Activated CD4-positive, alpha-beta memory T cell treated with anti-CD3 and anti-CD28 coated beads for 36 hours (primary cell): ENCODE results near the gene ATP2C2. TPM values are rescaled to one million over a fixed set of nuclear protein-coding genes. Genes with fewer than 3 reads are reported as not detected.
"Not testable (repeated sequence)": the region's sequence is repeated elsewhere in the genome, so short reads cannot be mapped to it uniquely, and the experiment has no call there.

Experiments
- CTCF ChIA-PET: fragments of 350-600 bp; sonication (Branson Sonifier 250); formaldehyde crosslinking; loops from one replicate; lab custom pipeline; 2021; ENCODE audit warnings: antibody characterized with exemption, inconsistent platforms; lab: Charles Lee
- POLR2A ChIA-PET: fragments of 350-600 bp; sonication (Branson Sonifier 250); formaldehyde crosslinking; loops from one replicate; lab custom pipeline; 2021; ENCODE audit warnings: antibody characterized with exemption; lab: Charles Lee
- DNase-seq: peaks from one replicate; pipeline ENCODE4 v3.0.0-alpha.2; 2020
- H3K27ac Mint-ChIP-seq: one replicate; pipeline ENCODE4 v1.8.0; 2021; ENCODE audit warnings: mixed read lengths
- H3K27me3 Mint-ChIP-seq: one replicate; pipeline ENCODE4 v1.8.0; 2021; ENCODE audit warnings: mixed read lengths
- H3K36me3 Mint-ChIP-seq: one replicate; pipeline ENCODE4 v1.8.0; 2021; ENCODE audit warnings: mixed read lengths
- H3K4me1 Mint-ChIP-seq: one replicate; pipeline ENCODE4 v1.8.0; 2021; ENCODE audit warnings: low read depth, mixed read lengths
- H3K4me3 Mint-ChIP-seq: one replicate; pipeline ENCODE4 v1.8.0; 2021; ENCODE audit warnings: mild to moderate bottlenecking, mixed read lengths
- H3K9me3 Mint-ChIP-seq: one replicate; pipeline ENCODE4 v1.8.0; 2021; ENCODE audit warnings: mixed read lengths
- intact Hi-C: fragments of 100-400 bp; cut with micrococcal nuclease; formaldehyde crosslinking; loops from one replicate; pipeline ENCODE4 v1.15.1; 2023
- total RNA-seq, 2 experiments: library from RNA; stranded (reverse); gene quantifications; one replicate each; pipeline ENCODE4 v1.2.3, GENCODE V29; 2021

ATP2C2 gene
- total RNA-seq, 2 experiments from 2014 or later = not detected

DNA sequence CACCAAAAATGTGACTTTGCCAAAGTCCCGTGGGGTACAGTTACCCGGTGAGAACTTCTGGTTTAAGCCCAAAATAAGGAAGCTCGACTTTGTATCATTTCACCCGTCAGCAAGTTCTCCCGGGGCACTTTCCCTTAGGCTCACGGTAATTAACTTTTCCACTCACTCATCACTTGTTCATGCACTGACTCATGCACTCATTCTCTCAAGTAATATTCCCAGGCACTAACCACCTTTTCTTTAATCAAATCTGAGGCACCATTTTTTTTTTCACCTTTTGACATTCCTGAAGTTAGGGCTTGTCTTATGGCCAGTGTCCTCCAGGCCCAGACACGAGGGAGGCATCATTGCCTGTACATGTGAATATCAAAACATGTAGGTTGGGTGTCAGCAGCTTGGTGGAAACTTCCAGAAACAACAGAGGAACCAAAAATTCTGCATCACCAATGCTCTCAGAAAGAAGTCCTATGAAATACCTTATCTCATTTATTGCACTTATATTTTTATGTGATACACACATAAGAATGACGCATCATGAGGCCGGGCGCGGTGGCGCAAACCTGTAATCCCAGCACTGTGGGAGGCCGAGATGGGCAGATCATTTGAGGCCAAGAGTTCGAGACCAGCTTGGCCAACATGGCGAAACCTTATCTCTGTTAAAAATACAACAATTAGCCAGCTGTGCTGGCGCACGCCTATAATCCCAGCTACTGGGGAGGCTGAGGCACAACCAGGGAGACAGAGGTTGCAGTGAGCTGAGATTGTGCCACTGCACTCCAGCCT, 36.1 kb upstream of the ATP2C2 start:
- intact Hi-C loops = no loop called here
- Mint-ChIP-seq H3K36me3 (peaks cover 4% of the 10 kb centered on the region), H3K4me1 (no peaks in the 10 kb centered on the region), H3K4me3 (no peak overlapping the region), H3K27ac (no peak overlapping the region), H3K27me3 (no peaks in the 10 kb centered on the region), H3K9me3 (peaks cover 8% of the 10 kb centered on the region)
- CTCF ChIA-PET = no interaction called here
- no peak for DNase-seq
- POLR2A ChIA-PET = no interaction called here

DNA sequence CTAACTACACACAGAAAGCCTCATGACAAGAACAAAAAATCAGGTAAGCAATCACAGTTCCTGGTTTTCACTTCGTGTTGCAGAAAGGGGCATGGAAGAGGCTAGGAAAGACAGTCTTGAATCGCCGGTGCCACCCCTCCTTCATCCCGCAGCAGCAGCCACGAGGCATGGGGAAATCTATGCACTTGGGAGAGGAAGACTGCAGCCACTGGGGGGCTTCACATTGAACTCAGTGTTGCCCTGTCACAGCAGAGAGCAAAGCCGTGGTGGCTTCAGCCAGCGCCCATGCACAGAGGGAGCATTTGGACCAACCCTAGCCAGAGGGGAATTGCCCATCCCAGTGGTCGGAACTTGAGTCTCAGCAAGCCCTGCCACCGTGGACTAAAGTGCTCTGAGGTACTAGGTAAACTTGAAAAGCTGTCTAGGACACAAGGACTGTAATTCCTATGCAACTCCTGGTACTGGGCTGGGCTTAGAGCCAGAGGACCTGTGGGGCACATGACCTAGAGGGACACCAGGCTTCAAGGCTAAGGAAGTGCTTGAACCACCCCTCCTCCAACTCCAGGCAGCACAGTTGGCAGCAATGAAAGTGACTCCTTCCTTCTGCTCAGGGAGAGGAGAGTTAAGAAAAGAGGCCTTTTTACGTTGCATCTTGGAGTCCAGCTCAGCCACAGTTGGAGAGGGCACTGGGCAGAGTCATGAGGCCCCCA, 35.2 kb upstream of the ATP2C2 start:
- Mint-ChIP-seq H3K9me3 (peaks cover 12% of the 10 kb centered on the region), H3K27me3 (peaks cover 1% of the 10 kb centered on the region), H3K4me3 (no peak overlapping the region), H3K27ac (no peak overlapping the region), H3K36me3 (peaks cover 4% of the 10 kb centered on the region), H3K4me1 (no peaks in the 10 kb centered on the region)
- intact Hi-C loops = no loop called here
- CTCF ChIA-PET = no interaction called here
- no peak for DNase-seq
- POLR2A ChIA-PET = no interaction called here

DNA sequence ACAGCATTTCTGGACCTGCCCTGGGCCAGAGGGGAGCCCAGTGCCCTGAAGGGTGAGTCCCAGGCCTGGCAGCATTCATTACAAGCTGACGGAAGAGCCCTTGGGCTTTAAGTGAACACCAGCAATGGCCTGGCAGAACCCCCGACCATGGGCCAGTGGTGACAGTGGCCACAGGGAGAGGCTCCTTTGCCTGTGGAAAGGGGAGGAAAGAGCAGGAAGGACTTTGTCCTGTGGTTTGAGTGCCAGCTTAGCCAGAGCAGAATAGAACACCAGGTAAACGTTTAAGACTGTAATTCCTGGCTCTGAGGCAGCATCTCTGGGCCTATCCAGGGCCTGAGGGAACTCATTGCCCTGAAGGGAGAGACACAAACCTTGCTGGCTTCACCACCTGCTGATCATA, 34.3 kb upstream of the ATP2C2 start:
- intact Hi-C loops = no loop called here
- Mint-ChIP-seq H3K27me3 (peaks cover 1% of the 10 kb centered on the region), H3K36me3 (peaks cover 4% of the 10 kb centered on the region), H3K27ac (no peak overlapping the region), H3K4me1 (no peaks in the 10 kb centered on the region), H3K9me3 (peaks cover 12% of the 10 kb centered on the region), H3K4me3 (no peak overlapping the region)
- ChIA-PET CTCF (no interaction called here), POLR2A (no interaction called here)
- DNase-seq = no peak

DNA sequence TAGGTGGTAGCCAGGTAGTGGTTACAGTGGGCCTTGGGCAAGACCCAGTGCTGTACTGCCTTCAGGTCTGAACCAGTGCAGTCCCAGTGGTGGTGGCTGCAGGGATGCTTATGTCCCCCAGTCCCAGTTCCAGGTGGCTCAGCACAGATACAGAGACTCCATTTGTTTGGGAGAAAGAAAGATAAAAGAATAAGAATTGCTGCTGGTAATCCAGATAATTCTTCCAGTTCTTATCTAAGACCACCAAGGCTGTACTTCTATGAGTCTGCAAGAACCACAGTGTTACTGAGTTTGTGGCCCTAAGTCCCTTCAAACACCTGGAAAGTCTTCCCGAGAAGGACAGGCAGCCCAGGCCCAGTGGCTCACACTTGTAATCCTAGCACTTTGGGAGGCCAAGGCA, 33.9 kb upstream of the ATP2C2 start:
- CTCF ChIA-PET = no interaction called here

DNA sequence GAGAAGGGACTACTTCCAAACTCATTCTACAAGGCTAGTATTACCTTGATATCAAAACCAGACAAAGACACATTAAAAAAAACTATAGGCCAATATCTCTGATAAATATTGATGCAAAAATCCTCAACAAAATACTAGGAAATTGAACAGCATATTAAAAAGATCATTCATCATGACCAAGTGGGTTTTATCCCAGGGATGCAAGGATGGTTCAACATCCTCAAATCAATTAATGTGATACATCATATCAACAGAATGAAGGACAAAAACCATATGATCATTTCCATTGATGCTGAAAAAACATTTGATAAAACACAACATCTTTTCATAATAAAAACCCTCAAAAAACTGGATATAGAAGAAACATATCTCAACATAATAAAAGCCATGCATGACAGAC, 31.1 kb upstream of the ATP2C2 start:
- H3K4me3 Mint-ChIP-seq, H3K36me3 Mint-ChIP-seq, H3K4me1 Mint-ChIP-seq, H3K27ac Mint-ChIP-seq, H3K27me3 Mint-ChIP-seq, POLR2A ChIA-PET, DNase-seq, intact Hi-C loops, CTCF ChIA-PET: not testable (repeated sequence)
- H3K9me3 Mint-ChIP-seq = peaks cover 12% of the 10 kb centered on the region

More for the DNA sequence above, 33.9 kb upstream of the ATP2C2 start:
- Mint-ChIP-seq H3K9me3 (peaks cover 12% of the 10 kb centered on the region), H3K27me3 (peaks cover 1% of the 10 kb centered on the region), H3K4me3 (no peak overlapping the region), H3K4me1 (no peaks in the 10 kb centered on the region), H3K36me3 (peaks cover 4% of the 10 kb centered on the region), H3K27ac (no peak overlapping the region)
- intact Hi-C loops = no loop called here
- no peak for DNase-seq
- POLR2A ChIA-PET = no interaction called here

DNA sequence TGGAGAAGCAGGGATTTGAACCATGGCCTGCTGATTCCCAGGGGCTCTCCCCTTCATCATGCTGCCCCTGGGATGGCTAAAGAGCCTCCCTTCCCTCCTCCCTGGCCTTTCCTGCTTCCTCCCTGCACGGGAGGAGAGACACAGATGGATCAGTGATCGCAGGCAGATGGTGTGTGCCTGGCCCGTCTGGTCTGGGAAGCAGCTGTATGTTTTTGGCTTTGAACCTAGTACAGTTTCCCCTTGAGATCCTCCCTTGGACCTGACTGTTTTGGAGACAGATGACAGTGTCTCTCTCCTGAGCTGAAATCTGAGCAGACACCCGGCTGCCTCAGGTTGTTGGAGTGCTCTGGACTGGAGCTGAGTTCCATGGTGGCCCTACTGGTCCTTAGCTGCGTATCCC, 29.0 kb upstream of the ATP2C2 start:
- no peak for DNase-seq
- H3K27me3 Mint-ChIP-seq = peaks cover 1% of the 10 kb centered on the region
- H3K4me3 Mint-ChIP-seq = no peak overlapping the region
- ChIA-PET POLR2A (no interaction called here), CTCF (no interaction called here)
- H3K9me3 Mint-ChIP-seq = peaks cover 12% of the 10 kb centered on the region
- no peak overlapping the region for H3K27ac Mint-ChIP-seq
- H3K36me3 Mint-ChIP-seq = peaks cover 4% of the 10 kb centered on the region
- H3K4me1 Mint-ChIP-seq = no peaks in the 10 kb centered on the region
- intact Hi-C loops = no loop called here

DNA sequence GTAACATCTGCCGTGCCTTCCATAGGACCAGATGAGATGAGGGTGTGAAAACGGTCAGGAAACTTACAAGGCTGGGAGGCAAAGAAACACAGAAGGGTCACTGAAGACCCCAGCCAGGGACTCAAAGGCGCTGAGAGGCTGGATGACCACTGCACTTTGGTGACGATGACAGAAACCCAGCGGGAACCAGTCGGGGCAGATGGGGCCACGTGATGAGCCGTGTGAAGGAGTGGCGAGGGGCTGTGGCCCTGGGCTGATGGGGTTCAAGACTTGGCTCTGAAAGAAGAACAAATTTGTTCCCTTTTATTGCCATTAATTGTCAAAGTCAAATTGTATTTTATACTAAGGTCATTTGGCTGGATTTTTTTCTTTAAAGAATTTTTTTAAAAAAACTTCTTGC, 28.6 kb upstream of the ATP2C2 start:
- ChIA-PET POLR2A (no interaction called here), CTCF (no interaction called here)
- H3K4me3 Mint-ChIP-seq = no peak overlapping the region
- intact Hi-C loops = no loop called here
- H3K36me3 Mint-ChIP-seq = peaks cover 4% of the 10 kb centered on the region
- no peak overlapping the region for H3K27ac Mint-ChIP-seq
- no peaks in the 10 kb centered on the region for H3K4me1 Mint-ChIP-seq
- H3K27me3 Mint-ChIP-seq = peaks cover 1% of the 10 kb centered on the region
- DNase-seq = no peak
- H3K9me3 Mint-ChIP-seq = peaks cover 12% of the 10 kb centered on the region

DNA sequence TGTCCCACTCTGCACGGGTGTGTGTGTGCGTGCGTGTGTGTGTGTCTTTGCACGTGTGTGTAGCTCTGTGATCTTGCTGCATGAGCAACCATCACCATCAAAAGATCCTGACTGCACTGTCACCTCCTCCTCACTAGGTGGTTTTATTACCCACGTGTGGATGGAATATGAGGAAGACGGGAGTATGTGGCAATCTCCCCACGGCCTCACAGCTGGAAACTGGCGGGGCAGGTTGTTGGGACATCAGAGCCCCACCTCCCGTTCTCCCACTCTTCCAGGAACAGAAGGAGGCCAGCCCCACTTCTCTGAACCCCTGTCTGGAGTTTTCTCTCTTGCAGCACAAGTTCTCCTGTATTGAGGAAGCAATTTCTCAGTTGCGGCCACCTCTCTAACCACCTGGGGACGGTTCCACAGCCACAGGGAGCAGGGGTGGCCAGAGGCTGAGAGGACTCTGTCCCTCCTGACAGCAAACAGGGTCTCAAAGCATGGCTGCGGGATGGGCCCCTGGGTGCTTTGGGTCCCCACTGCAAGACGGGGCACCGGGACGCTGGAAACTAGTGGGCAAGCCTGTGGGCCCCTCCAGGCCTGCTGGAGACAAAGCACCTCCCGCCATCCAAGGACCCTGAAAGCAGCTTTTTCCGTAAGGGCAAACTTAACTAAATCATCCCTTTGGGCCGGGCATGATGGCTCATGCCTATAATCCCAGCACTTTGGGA, 27.9 kb upstream of the ATP2C2 start:
- no peak overlapping the region for H3K27ac Mint-ChIP-seq
- CTCF ChIA-PET = no interaction called here
- DNase-seq = no peak
- peaks cover 1% of the 10 kb centered on the region for H3K27me3 Mint-ChIP-seq
- H3K36me3 Mint-ChIP-seq = peaks cover 4% of the 10 kb centered on the region
- no peak overlapping the region for H3K4me3 Mint-ChIP-seq
- POLR2A ChIA-PET = no interaction called here
- intact Hi-C loops = no loop called here
- peaks cover 10% of the 10 kb centered on the region for H3K9me3 Mint-ChIP-seq
- H3K4me1 Mint-ChIP-seq = no peaks in the 10 kb centered on the region

DNA sequence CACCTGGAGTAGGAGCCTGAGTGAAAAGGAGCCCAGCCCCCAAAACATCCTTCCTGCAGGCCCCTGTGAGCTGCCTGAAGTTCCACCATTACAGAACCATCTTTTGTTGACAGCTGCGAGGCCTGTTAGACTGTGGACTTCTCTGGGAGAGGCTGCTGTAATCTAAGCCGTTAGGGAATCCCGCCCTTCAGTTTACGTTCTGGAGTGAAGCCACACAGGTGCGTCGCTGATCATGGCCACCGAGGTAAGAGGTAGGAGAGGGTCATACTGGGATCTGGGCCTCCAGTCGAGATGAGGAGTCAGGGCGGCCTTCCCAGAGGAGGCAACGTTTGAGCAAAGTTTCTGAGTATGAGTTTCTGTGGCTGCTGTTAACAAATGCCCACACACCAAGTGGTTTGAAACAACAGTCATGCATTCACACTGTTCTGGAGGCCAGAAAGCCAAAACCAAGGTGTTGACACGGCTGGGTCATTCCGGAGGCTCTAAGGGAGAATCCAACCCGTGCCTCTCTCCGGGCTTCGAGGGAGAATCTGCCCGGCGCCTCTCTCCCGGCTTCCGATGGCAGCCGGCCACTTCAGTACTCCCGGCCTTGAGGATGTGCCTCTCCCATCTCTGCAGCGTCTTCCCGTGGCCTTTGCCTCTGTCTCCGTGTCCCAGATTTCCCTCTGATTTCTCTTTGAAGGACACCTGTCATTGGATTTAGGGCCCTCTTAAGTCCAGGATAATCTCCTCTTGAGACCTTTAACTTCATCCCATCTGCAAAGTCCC, 26.6 kb upstream of the ATP2C2 start:
- Mint-ChIP-seq H3K27ac (no peak overlapping the region), H3K4me1 (no peaks in the 10 kb centered on the region), H3K36me3 (no peaks in the 10 kb centered on the region), H3K27me3 (peaks cover 4% of the 10 kb centered on the region), H3K9me3 (peaks cover 8% of the 10 kb centered on the region), H3K4me3 (no peak overlapping the region)
- no peak for DNase-seq
- CTCF ChIA-PET = no interaction called here
- POLR2A ChIA-PET = no interaction called here
- intact Hi-C loops = no loop called here

DNA sequence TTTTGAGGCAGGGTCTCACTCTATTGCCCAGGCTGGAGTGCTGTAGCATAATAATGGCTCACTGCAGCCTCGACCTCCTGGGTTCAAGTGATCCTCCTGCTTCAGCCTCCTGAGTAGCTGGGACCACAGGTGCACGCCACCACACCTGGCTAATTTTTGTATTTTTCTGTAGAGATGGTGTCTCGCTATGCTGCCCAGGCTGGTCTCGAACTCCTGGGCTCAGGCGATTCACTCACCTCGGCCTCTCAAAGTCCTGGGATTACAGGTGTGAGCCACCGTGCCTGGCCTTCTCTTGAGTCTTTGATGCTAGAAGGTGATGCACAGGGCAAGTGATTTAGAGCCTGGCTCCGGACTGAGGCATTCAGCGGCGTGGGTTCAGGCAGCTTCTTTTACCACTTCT, 24.5 kb upstream of the ATP2C2 start:
- intact Hi-C loops, H3K9me3 Mint-ChIP-seq: not testable (repeated sequence)
- CTCF ChIA-PET = interaction anchor here (1.5 kb wide), 1 partner anchor 67 kb away, joined by 3 read pairs; no protein-coding TSS in a partner anchor

DNA sequence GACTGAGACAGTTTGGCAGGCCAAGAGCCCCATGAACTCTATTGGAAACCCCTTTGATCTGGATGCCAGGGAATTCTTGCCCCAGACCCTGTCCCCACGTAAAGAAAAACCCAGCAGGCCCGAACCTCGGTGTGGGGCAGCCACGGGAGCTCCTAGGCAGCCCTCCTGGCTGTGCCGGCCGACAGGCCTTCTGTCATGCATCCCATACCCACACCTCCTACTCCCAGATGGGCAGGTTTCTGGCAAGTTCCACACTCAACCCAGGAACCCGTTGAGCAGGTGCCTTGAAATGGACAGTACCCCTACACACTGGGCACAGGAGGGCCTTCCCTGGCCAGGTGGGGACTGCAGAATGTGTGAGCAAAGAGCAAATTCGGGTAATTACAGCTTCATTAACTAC, 23.6 kb upstream of the ATP2C2 start:
- intact Hi-C loops = no loop called here
- DNase-seq = no peak
- H3K27me3 Mint-ChIP-seq = peaks cover 6% of the 10 kb centered on the region
- H3K4me3 Mint-ChIP-seq = no peak overlapping the region
- H3K27ac Mint-ChIP-seq = no peak overlapping the region
- ChIA-PET CTCF (no interaction called here), POLR2A (no interaction called here)
- no peaks in the 10 kb centered on the region for H3K36me3 Mint-ChIP-seq
- H3K4me1 Mint-ChIP-seq = no peaks in the 10 kb centered on the region
- no peaks in the 10 kb centered on the region for H3K9me3 Mint-ChIP-seq

More for the DNA sequence above, 24.5 kb upstream of the ATP2C2 start:
- POLR2A ChIA-PET, H3K27me3 Mint-ChIP-seq, H3K4me3 Mint-ChIP-seq, H3K27ac Mint-ChIP-seq, H3K36me3 Mint-ChIP-seq, DNase-seq, H3K4me1 Mint-ChIP-seq: not testable (repeated sequence)

DNA sequence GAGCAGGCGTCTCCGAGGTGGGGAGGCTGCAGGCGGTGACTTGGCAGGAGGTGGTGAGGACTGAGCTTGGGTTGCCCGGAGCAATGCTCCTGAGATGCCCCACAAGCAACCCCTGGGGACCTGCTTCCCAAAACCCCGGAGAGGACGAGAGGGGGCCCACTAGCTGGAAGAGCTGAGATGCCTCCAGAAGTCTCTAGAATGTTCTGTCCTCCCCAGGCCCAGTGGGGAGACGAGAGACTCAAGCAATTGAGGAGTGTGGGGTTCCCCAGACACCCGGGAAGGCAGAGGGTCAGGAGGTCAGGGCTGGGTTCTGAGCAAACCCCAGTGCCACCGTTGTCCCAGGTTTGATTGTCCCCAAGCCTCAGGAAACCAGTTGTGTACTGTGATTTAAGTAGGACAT, 21.2 kb upstream of the ATP2C2 start:
- H3K4me1 Mint-ChIP-seq = no peaks in the 10 kb centered on the region
- no peaks in the 10 kb centered on the region for H3K36me3 Mint-ChIP-seq
- peaks cover 6% of the 10 kb centered on the region for H3K27me3 Mint-ChIP-seq
- H3K9me3 Mint-ChIP-seq = no peaks in the 10 kb centered on the region
- intact Hi-C loops = no loop called here
- CTCF ChIA-PET = no interaction called here
- no peak for DNase-seq
- no peak overlapping the region for H3K4me3 Mint-ChIP-seq
- no peak overlapping the region for H3K27ac Mint-ChIP-seq
- POLR2A ChIA-PET = no interaction called here
